K562 (cell line): ENCODE data around the gene TSGA10. TPM values are rescaled to one million over a fixed set of nuclear protein-coding genes. Genes with fewer than 3 reads are reported as not detected.

Experiments used
- BRCA1 ChIP-seq, 2 experiments: fragments of 450-650 bp in 1 of 2; sonication (generic) in 1 of 2; formaldehyde crosslinking in 1 of 2; IDR thresholded peaks; 2 replicates each; pipeline versions ENCODE4 v1.5.0 to v1.6.1; 2017 to 2020; ENCODE audit warnings: mild to moderate bottlenecking in 1 of 2, missing genetic modification reagents in 1 of 2
- CBFB ChIP-seq: sonication (generic); formaldehyde crosslinking; IDR thresholded peaks from 2 replicates; pipeline ENCODE4 v1.4.0; 2020; ENCODE audit warnings: mild to moderate bottlenecking, missing genetic modification reagents
- DMBX1 ChIP-seq: fragments of 250-450 bp; sonication (Bioruptor Pico); IDR thresholded peaks from 2 replicates; pipeline ENCODE4 v1.8.0; 2022; ENCODE audit warnings: inconsistent platforms, mild to moderate bottlenecking, moderate library complexity, borderline replicate concordance
- HDAC2 ChIP-seq: fragments of 450-650 bp; IDR thresholded peaks from 2 replicates; pipeline ENCODE4 v1.6.1; 2016; ENCODE audit warnings: mild to moderate bottlenecking
- IFI16 ChIP-seq: fragments of 250-450 bp; sonication (Bioruptor Pico); IDR thresholded peaks from 2 replicates; pipeline ENCODE4 v2.1.2; 2022; ENCODE audit warnings: mild to moderate bottlenecking, inconsistent platforms
- JUN ChIP-seq, 2 experiments: sonication (generic) in 1 of 2; formaldehyde crosslinking in 1 of 2; IDR thresholded peaks; 2 replicates each; pipeline versions ENCODE4 v1.6.1 to v1.8.0; 2012 to 2022; ENCODE audit warnings: borderline replicate concordance in 2 of 2, mild to moderate bottlenecking in 2 of 2, improper control_type of control experiment in 1 of 2, low read depth in 1 of 2, low read length in 1 of 2, missing genetic modification reagents in 1 of 2
- SMARCC2 ChIP-seq: fragments of 450-650 bp; IDR thresholded peaks from 2 replicates; pipeline ENCODE4 v1.6.1; 2017; ENCODE audit warnings: antibody characterized with exemption, moderate library complexity, mild to moderate bottlenecking, low read depth
- TAF9B ChIP-seq: fragments of 450-650 bp; IDR thresholded peaks from 2 replicates; pipeline ENCODE4 v1.6.1; 2018; ENCODE audit warnings: mild to moderate bottlenecking; ENCODE audit not compliant: partially characterized antibody
- TBL1XR1 ChIP-seq, 2 experiments: IDR thresholded peaks; 2 replicates each; pipeline ENCODE4 v1.6.1; 2012; ENCODE audit warnings: improper control_type of control experiment in 2 of 2, low read length in 2 of 2, mild to moderate bottlenecking in 1 of 2
- ZNF121 ChIP-seq: sonication (generic); formaldehyde crosslinking; conservative IDR thresholded peaks from 2 replicates; pipeline ENCODE4 v1.8.0; 2022; ENCODE audit warnings: missing genetic modification reagents
- ZNF384 ChIP-seq: IDR thresholded peaks from 2 replicates; pipeline ENCODE4 v1.6.1; 2012; ENCODE audit warnings: low read depth, low read length, improper control_type of control experiment
- ZNF695 ChIP-seq: fragments of 450-650 bp; formaldehyde crosslinking; IDR thresholded peaks from 2 replicates; pipeline ENCODE4 v1.4.0; 2020; ENCODE audit warnings: mild to moderate bottlenecking, moderate library complexity
- polyA plus RNA-seq, 8 experiments: library from polyadenylated mRNA; depleted of rRNA in 4 of 8; stranded (reverse) in 5 of 8; unstranded in 3 of 8; fragments of >200 nt; fragmentation: Nextera tagmentation in 2 of 8; fragmentation: Illumina TruSeq in 1 of 8; extraction: Ambion mirVana in 2 of 8; extraction: Trizol in 1 of 8; gene quantifications; 2 replicates each; pipeline versions ENCODE4 v1.2.1 to v1.2.3, GENCODE V29; 2011 to 2014; ENCODE audit warnings: inconsistent platforms in 1 of 8, missing spikeins in 1 of 8
- total RNA-seq, 7 experiments: library from RNA; depleted of rRNA in 6 of 7; stranded (reverse); fragments of >200 nt in 6 of 7; fragmentation: Illumina TruSeq in 2 of 7; extraction: Trizol in 2 of 7; gene quantifications; 2 replicates each; pipeline versions ENCODE4 v1.2.1 to v1.2.3, GENCODE V29; 2011 to 2021; ENCODE audit warnings: low replicate concordance in 1 of 7
- TF ChIP-seq, protein P1 (sequence below): fragments of 200-800 bp; sonication (Bioruptor generic); IDR thresholded peaks from 2 replicates; pipeline ENCODE4 v1.6.1; 2017; ENCODE audit warnings: missing genetic modification characterization, missing compliant biosample characterization
- TF ChIP-seq, protein P2 (sequence below): sonication (generic); formaldehyde crosslinking; IDR thresholded peaks from 2 replicates; pipeline ENCODE4 v1.8.0; 2023; ENCODE audit warnings: missing genetic modification reagents, mild to moderate bottlenecking, borderline replicate concordance
- TF ChIP-seq, protein P3 (sequence below): fragments of 150-350 bp; conservative IDR thresholded peaks from 2 replicates; pipeline ENCODE4 v1.6.1; 2014; ENCODE audit warnings: low read length

Gene TSGA10
- total and polyA plus RNA-seq, 9 of the 15 experiments (the other 6 are each of a cell fraction or from before 2014, with no cell fraction given), result 2.1 to 11.3 (median 3.2) TPM

DNA sequence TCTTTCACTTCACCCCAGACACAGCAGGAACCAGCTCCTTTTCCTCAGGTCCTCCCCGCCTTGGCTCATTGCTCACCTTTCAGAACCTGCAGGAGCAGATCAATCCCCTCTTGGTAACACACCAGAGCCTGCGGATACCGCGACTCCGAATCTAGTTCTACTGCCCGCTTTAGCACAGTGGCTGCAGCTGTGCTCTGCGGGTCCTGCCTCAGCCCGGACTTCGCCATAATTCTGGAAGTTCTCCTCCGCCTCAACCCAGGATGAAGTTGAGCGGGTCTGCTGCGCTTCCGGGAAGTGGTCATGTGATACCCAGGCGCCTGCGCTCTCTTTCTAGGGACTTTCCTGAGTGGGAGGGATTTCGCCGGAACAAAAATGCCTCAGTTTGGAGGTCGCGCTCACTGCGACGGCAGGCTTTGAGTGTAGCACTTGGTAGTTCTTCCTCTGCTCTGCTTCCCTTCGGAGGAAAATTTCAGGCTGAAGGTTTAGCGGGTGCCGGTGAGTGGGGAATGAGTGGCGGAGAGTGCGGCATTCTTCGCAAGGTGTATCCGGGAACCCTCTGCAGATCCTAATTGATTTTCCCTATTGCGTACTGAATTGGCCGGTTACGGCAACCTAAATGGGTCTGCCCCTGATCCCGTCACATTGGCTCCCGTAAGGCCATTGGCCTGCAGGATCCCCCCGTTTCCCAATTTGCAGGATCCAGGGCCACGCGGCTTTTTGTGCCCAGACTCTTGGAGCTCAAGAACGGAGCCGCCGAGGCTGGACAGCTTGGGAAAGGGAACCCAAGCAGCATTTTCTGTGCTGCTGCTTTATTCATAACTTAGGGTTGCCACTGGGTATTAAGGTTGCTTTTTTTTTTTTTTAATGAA, 26.2 kb upstream of the TSGA10 start, which contains the start of the genes MITD1 and MRPL30 (continued):
- TF ChIP-seq, protein P1, sequence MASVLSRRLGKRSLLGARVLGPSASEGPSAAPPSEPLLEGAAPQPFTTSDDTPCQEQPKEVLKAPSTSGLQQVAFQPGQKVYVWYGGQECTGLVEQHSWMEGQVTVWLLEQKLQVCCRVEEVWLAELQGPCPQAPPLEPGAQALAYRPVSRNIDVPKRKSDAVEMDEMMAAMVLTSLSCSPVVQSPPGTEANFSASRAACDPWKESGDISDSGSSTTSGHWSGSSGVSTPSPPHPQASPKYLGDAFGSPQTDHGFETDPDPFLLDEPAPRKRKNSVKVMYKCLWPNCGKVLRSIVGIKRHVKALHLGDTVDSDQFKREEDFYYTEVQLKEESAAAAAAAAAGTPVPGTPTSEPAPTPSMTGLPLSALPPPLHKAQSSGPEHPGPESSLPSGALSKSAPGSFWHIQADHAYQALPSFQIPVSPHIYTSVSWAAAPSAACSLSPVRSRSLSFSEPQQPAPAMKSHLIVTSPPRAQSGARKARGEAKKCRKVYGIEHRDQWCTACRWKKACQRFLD (CRISPR knock-in tag), result peak; percentile 80; the same call in 1 of the 2 replicates
- TF ChIP-seq, protein P2, sequence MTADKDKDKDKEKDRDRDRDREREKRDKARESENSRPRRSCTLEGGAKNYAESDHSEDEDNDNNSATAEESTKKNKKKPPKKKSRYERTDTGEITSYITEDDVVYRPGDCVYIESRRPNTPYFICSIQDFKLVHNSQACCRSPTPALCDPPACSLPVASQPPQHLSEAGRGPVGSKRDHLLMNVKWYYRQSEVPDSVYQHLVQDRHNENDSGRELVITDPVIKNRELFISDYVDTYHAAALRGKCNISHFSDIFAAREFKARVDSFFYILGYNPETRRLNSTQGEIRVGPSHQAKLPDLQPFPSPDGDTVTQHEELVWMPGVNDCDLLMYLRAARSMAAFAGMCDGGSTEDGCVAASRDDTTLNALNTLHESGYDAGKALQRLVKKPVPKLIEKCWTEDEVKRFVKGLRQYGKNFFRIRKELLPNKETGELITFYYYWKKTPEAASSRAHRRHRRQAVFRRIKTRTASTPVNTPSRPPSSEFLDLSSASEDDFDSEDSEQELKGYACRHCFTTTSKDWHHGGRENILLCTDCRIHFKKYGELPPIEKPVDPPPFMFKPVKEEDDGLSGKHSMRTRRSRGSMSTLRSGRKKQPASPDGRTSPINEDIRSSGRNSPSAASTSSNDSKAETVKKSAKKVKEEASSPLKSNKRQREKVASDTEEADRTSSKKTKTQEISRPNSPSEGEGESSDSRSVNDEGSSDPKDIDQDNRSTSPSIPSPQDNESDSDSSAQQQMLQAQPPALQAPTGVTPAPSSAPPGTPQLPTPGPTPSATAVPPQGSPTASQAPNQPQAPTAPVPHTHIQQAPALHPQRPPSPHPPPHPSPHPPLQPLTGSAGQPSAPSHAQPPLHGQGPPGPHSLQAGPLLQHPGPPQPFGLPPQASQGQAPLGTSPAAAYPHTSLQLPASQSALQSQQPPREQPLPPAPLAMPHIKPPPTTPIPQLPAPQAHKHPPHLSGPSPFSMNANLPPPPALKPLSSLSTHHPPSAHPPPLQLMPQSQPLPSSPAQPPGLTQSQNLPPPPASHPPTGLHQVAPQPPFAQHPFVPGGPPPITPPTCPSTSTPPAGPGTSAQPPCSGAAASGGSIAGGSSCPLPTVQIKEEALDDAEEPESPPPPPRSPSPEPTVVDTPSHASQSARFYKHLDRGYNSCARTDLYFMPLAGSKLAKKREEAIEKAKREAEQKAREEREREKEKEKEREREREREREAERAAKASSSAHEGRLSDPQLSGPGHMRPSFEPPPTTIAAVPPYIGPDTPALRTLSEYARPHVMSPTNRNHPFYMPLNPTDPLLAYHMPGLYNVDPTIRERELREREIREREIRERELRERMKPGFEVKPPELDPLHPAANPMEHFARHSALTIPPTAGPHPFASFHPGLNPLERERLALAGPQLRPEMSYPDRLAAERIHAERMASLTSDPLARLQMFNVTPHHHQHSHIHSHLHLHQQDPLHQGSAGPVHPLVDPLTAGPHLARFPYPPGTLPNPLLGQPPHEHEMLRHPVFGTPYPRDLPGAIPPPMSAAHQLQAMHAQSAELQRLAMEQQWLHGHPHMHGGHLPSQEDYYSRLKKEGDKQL, result no peak
- no peak for TF ChIP-seq CBFB (CRISPR knock-in tag)
- 0 out of 2 replicates have a peak, but pooled peaks have one; percentile 5 for TF ChIP-seq JUN (IDR thresholded peaks at IDR 0.05; ENCODE audit: borderline replicate concordance, low read depth, low read length)
- no peak for TF ChIP-seq JUN (CRISPR knock-in tag; IDR thresholded peaks at IDR 0.05; ENCODE audit: borderline replicate concordance)
- peak; percentile 67 to 74; a peak in 2 of 4 replicates for TF ChIP-seq TBL1XR1 (IDR thresholded peaks at IDR 0.05; ENCODE audit: low read length in 2 of 2)
- TF ChIP-seq SMARCC2, result no peak
- peak; percentile 91 for TF ChIP-seq HDAC2
- TF ChIP-seq ZNF384, result peak; percentile 22; the same call in 1 of the 2 replicates
- TF ChIP-seq ZNF121 (CRISPR knock-in tag), result no peak
- TF ChIP-seq IFI16 (CRISPR knock-in tag), result no peak
- no peak for TF ChIP-seq ZNF695
- TF ChIP-seq BRCA1 (IDR thresholded peaks at IDR 0.05), result no peak
- TF ChIP-seq BRCA1 (CRISPR knock-in tag; IDR thresholded peaks at IDR 0.05), result no peak
- TF ChIP-seq DMBX1 (CRISPR knock-in tag), result no peak
- peak; percentile 98 for TF ChIP-seq TAF9B
- TF ChIP-seq, protein P3, sequence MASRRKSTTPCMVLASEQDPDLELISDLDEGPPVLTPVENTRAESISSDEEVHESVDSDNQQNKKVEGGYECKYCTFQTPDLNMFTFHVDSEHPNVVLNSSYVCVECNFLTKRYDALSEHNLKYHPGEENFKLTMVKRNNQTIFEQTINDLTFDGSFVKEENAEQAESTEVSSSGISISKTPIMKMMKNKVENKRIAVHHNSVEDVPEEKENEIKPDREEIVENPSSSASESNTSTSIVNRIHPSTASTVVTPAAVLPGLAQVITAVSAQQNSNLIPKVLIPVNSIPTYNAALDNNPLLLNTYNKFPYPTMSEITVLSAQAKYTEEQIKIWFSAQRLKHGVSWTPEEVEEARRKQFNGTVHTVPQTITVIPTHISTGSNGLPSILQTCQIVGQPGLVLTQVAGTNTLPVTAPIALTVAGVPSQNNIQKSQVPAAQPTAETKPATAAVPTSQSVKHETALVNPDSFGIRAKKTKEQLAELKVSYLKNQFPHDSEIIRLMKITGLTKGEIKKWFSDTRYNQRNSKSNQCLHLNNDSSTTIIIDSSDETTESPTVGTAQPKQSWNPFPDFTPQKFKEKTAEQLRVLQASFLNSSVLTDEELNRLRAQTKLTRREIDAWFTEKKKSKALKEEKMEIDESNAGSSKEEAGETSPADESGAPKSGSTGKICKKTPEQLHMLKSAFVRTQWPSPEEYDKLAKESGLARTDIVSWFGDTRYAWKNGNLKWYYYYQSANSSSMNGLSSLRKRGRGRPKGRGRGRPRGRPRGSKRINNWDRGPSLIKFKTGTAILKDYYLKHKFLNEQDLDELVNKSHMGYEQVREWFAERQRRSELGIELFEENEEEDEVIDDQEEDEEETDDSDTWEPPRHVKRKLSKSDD, result 0 out of 2 replicates have a peak, but pooled peaks have one; percentile 87
